HG03280 (cell line): ENCODE data around the gene TSPO.

Experiments used
- ATAC-seq: cut with Tn5 transposase; IDR thresholded peaks from one replicate; pipeline ENCODE4 v1.9.1; 2021; ENCODE audit warnings: mild to moderate bottlenecking, moderate library complexity; ENCODE audit not compliant: unreplicated experiment

Gene TSPO

DNA sequence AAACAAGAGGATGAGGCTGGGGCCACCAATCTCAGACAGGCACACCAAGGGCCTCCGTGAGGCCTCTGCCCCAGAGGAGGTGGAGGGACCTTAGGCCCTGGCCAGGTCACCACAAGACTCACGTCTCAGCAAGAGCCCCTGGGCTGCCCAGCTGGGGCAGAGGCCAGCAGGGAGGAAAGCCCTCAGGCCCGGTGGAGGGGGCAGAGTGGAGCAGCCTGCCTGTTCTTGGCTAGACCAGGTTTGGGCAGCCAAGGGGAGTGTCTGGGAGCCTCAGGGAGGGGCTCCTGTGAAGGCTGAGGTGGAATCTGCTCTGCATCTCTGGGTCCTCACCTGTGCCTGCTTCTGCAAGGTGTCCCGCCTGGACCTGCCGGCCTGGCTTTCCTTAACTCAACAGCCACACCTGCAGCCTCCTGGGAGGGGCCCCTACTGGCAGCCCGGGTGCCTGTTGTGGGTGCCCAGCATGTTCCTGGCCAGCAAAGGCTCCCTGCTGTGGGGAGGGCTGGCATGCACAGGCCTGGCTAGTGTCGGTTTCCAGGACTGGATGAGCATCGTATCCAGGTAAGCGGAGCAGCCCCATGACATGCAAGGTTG, 23.7 kb downstream of the TSPO start:
- no peak for ATAC-seq

DNA sequence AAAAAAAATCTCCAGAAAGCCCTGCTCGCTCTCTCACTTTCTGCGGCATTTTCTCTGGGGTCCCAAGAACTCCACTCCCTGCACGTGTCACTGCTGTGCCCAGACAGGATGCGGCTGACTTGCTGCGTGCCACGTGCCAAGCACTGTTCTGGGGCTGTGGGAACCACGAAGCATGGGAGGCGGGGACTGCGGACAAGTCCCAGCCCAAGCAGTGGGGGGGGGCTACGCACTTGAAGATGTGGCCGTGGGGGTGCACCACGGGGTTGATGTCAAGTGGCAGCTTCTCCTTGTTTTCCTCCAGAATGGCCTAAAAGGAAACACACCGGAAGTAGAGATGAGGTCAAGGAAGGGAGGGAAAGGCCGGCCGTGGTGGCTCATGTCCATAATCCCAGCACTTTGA, 24.7 kb downstream of the TSPO start:
- ATAC-seq, result no peak

DNA sequence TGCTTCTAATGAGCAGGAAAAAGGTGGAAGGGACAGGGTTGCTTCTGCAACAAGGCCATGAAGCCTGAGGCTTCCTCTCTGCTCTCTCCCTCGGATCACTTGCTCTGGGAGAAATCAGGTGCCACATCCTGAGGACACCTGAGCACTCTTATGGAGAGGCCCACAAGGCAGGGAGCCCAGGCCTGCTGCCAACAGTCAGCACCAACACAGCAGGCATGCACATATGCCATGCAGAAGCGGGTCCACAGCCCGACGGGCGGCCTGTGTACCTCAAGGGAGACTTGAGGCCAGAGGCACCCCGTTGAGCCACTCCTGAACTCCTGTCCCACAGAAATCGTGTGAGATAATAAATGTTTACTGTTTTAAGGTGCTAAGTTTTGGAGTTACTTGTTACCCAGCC, 26.1 kb downstream of the TSPO start:
- no peak for ATAC-seq

DNA sequence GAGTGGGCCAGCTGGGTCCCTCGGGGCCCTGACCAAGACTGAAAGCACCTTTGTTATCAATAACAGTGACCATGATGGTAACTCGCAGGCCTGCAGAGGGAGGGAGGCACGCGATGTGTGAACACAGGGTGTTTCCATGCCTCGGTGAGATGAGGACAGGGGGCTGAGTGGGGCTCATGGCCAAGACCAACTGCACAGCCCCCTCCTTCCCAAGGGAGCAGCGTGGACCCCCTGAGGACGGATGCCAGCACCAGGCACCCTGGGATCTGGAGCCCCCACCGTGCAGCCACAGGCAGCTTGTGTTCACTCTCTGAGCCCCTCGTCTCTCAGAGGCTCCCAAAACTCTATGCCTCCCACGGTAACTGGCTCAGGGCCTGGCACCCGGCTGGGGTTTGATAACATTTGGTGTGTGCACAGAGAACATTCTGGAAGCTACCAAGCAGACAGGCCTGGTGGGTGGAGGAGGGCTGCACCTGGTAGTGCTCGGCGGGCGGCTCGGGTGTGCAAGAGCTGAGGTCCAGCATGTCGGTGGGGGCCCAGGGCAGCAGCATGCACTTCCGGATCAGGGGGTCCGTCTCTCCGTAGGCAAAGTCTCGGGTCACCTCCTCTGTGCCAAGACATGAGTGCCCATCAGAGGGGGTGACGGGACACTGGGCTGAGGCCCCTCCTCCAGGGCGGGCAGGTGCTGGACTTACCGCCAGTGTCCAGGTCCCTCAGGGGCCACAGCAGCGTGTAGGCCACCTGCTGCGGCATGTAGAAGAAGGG, 28.0 kb downstream of the TSPO start:
- no peak for ATAC-seq

DNA sequence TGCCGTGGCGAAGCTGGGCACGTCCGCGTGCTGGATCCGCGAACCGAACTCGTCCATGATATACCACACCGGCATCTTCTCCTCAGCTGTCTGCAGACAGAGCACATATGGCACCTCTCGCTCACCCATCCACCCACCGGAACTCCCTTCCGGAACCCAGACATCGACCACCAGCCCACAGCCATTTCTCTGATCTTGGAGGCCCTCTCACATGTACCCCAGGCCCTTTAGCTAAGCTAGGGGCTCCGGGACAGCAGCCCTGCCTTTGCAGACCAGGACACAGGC, 28.5 kb downstream of the TSPO start:
- no peak for ATAC-seq

DNA sequence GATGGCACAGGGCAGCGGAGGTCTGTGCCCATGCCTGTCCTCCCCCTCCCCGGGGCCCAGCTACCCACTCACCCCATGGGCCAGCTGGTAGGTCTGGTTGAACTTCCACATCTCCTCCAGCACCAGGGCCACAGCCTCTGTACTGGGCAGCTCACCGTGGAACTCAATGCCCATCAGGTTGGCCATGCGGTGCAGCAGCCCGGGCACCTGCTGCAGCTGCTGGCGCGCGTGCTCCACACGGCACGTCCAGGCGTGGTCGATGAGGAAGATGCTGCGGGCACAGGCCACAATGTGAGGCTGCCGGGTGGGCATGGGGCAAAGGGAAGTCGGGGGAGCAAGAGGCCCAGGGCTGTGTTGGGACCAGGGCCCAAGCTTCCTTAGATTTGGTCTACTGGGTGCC, 29.3 kb downstream of the TSPO start:
- no peak for ATAC-seq

DNA sequence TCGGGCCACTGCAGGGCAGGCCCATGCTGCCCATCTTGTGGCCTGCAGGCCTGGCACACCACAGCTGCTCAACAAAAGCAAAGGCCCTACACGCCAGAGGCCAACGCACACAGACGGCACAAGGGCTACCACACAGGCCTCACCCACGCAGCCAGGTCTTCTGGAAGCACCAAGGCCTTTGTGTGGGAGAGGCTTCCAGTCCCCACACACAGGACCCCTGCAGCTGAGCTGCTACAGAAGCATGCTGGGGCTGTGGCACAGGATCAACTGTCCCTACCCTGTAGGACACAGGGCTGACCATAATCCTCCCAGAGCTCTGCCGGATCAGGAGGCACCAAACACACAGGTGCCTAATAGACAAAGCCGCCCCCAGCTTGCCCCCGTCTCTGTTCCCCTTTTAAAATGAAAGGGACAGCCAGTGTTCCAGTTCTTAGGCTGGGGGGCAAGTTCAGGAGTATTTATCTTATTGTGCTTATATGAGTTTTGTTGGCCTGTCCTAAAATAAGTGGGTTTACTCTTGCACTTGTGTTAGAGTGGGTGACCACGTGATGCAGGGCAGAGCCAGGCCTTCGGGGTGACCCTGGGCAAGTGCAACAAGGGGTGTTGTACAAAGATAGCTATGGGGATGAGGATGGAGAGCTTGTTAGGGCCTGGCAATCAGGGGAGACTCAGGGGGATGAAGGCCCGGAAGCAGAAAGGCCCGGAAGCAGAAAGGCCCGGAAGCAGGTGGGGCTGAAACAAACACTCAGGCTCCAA, 30.1 kb downstream of the TSPO start:
- ATAC-seq, result no peak

DNA sequence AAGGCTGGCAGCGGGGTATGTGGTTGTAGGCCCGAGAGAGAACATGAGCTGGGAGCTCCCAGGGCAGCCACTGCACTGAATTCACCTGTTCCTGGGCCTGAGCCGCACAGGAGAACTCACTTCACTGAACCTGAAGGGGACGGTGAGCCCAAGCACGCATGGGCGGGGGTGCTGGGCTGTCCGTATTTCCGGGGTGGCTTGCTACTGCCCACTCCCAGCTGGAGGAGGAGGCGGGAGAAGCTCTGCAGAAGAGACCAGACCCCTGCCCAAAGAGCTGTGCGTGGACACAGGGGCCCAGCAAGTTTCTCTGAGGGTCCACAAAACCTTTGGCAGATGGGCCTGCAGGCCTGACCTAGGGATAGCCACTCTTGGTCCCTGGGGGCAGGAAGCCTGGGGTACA, 30.8 kb downstream of the TSPO start:
- no peak for ATAC-seq

DNA sequence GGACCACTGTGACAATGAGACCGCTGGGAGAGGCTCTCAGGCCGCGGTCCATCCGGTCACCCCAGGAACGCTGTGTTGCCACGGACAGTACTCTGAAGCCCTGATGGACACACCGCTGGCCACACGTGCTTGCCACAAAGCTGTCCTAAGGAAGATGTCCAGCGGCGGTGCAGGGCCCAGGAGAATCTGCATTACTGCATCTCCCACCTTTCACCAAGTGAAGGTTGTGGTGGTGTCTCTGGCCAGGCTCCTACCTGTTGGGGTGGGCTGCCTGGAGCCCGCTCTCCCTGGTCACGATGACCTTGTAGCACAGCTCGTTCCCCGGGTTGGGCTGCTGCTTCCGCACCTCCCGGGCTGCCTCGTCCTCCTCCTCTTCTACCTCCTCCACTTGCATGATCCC, 31.4 kb downstream of the TSPO start:
- ATAC-seq, result no peak

DNA sequence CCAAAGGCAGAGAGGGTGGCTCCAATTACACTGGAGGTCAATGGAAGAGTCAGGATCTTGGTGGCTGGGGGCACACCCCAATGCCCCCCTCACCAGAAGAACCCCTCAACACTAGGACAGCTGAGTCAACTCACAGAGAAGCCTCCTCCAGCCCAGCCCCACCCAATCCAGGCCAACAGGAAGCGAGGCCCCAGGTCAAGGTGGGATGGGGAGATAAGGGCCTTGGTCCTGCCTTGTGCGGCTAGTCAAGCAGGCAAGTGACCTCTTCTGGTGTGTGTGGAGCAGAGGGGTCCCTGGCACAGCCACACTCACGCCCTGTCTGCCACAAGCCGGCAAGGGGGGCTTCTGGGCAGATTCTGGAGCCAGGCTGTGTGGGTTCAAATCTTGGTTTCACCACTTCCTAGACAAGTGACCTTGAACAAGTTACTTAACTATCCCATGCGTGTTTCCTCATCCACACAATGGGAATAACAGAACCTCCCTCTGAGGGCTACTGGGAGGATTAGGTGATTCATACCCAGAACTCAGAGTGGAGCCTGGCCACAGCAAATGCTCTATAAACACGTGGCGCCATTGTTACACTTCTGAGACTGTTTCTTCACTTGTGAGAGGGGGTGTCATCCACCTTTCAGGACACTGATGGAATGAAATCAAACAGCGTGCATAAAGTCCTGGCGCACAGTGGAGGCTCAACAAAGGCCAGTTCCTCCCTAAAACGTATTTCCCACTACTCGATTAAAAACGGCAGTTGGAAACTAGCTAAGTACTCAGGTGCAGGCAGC, 32.3 kb downstream of the TSPO start:
- no peak for ATAC-seq

DNA sequence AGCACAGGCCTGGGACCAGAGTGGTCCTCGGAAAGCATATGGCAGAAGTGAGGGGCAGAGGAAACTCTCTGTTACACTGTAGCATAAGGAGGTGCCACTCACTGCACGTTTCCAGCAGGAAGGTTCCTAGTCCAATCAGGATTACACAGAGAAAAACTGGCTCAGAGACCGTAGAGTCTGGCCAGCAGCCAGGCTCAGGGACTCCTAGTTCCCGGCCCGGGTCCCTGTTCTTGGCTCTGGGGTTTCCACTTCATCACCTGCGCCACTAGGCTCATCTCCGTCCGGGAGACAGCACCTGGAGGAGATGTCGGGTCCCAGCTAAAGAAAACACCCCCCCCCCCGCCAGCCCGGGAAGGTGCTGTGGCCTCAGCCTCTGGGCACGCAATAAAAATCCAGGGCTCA, 34.5 kb downstream of the TSPO start:
- no peak for ATAC-seq

DNA sequence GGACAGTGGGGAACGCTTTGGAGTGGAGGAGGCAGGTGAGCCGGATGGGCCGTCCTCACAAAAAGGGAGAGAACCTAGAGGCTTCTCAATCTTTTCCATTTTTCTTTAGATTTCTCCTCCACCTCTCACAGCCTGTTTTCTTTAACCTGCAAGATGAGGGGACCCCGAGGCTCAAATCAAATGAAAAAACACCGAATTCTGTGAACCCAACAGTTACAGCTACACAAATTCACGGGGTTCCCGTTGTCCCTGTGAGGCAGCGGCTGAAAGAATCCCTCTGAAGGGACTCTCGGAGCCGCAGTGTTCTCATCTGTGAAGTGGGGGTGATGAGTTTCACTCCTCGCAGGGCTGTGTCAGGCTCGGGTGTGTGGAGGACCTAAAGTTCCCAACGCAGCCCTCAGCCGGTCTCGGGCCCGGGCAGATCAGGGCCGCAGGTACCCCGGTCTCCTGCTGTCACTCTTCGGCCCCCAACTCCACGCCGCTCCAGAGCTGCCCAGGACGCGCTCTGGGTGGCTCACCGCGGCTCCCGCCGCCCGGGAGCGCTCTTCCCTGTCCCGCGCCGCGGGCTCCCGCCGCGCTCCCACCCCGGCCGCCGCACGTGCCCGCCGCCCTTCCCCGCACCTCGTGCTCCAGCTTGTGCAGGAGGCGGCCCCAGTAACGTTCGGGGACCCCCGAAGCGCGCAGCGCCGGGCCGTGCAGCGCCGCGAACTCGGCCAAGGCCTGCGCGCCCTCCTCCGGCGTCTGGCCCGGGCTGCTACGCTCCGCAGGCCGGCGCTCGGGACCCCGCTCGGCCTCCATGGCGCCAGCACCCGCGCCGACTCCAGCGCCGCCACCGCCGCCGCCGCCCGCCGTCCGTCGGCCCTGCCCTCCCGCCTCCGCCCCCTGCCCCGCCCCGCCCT, 35.2 kb downstream of the TSPO start, which contains the start of gene TTLL12:
Gene TTLL12 (minus strand): TSS at position 863 of the 899 bp plus-strand sequence. CDS start 65 bp downstream, at position 798.
- peak; percentile 46 for ATAC-seq

DNA sequence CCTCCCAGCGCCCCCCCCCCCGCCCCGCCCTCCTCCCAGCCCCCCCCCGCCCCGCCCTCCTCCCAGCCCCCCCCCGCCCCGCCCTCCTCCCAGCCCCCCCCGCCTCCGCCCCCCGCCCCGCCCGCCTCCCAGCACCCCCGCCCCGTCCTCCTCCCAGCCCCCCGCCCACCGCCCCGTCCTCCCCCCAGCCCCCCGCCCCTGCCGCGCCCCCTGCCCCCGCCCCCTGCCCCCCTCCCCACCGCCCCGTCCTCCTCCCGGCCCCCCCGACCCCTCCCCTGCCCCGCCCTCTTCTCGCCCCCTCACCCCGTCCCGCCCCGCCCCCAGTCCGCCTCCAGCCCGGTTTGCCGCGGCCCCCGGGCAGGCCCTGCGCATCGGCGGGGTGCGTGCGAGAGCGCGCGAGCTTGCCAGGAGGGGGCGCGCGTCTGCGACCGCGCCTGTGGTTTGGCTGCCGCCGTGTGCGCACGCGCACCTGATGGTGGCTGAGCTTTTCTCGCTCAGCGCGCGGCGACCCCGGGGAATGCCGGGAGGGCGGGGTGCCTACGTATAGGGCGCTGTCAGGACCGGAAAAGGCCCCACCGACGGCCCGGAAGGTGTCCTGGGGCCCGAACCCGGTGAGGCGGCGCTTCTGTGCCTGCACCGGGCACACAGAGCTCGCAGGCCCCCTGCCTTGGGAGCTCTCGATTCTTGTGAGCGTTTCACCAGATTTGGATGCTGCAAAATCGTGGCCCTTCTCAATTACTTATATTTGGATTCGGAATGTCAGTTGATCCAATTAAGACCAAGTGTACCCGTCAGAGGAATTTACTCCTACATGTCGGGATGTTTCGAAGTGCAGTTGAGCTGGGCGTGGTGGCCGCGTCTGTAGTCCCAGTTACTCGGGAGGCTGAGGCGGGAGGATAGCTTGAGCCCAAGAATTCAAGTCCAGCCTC, 36.1 kb downstream of the TSPO start:
- ATAC-seq, result peak; percentile 85

DNA sequence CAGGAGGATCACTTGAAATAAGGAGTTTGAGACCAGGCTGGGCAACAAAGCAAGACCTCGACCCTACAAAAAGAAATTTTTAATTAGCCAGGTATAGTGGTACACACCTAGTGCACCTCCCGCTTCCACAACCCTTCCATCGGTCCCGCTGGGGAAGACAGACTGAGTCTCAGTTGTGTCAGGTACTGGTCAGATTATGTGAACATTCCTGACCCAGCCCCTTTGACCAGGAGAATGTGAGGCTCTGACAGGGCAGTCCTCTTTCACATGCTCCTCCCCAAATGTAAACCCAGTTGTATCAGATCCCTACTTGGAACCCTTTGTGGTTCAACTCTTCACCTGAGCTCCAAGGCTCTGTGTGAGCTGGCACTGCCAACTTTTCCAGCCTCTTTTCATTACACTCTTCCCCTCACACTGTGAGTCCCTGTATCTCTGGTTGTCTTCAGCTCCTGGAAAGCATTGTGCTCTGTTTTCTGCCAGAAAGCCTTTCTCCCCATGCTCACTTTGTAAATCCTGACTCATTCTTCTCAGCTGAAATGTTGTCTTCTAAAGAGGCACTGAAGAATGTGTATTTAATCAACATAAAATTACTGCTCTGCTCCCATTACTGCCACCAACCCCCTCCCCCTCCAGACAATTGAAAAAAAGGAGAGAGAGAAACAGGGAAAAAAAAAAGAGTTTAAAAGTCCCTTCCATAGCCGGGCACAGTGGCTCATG, 37.6 kb downstream of the TSPO start:
- no peak for ATAC-seq

DNA sequence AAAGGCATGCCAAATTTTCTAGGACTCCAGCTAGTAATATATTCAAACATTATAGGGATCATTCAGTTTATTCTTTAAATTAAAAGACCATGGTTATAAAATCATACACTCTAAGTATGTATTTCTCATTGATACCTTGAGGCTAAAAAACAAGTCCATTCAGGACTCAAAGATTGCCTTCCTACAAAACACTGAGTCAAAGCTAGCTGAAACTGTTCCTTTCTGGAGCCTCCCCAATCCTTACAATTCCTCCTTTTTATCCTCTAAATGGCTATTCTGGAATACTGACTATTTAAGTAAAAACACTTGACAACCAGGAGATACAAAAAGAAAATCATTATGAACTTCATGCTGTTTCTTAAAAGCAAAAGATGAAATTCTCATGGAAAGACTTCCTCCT, 40.5 kb downstream of the TSPO start:
- no peak for ATAC-seq

DNA sequence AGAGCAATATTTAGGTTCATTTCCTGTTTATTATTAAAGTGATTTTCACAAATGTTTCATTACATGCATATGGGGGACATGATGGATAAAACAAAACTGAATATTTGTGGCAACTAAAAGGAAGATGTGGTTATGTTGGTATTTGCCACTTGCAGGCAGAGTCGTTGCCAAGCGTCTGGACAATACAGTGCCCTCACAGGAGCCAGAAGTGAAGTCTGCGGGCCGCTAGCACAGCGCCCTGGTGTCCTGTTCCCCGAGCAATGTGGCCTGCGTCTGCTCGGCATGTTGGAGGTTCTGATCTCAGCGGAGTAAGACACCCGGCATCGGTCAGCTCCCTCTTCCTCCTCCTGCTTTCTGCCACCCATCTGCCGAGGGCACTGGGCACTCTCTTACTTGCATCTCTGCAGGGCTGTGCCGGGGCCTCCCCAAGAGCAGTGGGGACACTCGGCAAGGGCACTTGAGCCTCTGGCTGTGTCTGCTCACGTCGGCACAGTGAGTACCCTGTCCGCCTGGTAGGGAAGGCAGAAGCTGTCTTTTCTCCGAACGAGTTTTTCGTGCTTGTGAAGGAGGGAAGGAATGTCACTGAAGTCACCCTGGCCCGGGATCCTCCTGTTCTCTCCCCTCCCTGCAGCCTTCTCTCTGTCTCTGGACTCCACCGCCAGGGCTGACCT, 46.0 kb downstream of the TSPO start:
- ATAC-seq, result no peak

DNA sequence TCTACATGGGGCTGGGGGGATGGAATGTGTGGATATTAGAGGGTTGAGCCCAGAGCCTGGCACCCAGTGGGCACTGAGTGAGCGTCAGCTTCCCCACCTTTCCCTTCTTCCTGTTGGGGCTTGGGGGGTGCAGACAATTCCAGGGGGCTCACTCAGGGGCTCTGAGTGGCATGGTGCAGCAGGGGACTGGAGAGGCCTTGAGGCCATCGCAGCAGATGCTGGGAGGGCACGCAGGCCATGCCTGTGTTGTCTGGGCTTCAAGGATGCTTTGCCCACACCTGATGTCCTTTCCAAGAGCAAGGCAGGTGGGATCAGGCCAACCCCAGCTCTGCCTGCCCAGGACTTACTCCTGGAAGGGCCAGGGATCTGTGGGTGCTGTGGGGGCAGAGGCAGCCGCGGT, 46.8 kb downstream of the TSPO start:
- no peak for ATAC-seq

DNA sequence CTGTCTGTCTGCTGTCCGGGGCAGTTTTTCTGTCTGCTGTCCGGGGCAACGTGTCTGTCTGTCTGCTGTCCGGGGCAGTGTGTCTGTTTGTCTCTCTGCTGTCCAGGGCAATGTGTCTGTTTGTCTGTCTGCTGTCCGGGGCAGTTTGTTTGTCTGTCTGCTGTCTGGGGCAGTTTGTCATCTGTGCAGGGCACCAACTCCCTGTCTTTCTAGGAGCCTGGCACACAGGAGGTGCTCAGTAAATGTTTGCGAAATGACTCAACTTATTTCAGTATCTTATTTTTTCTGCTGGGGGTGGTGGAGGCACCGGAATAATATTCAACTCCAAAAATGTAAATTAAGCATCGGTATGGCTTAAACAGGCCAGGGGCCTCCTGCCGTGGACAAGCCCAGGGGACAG, 47.6 kb downstream of the TSPO start:
- ATAC-seq, result no peak
